PC-3 (cell line): ENCODE data around the gene ACAD11. TPM values are rescaled to one million over a fixed set of nuclear protein-coding genes. Genes with fewer than 3 reads are reported as not detected.

Experiments
- ATAC-seq: fragments of 200-7000 bp; cut with Tn5 transposase; 2 replicates; pipeline ENCODE4 v1.9.1; 2020; ENCODE audit warnings: mild to moderate bottlenecking, moderate library complexity
- BruUV-seq: library from RNA; stranded (reverse); fragments of 400-500 nt; replicated peaks from 2 replicates; lab custom pipeline; 2021; lab: Mats Ljungman, UMichigan
- CTCF ChIA-PET: fragments of 300-600 bp; sonication (Branson Sonifier 250); formaldehyde crosslinking; loops from one replicate; lab custom pipeline; 2022; ENCODE audit warnings: antibody characterized with exemption; lab: Charles Lee
- POLR2A ChIA-PET: fragments of 300-600 bp; sonication (Branson Sonifier 250); formaldehyde crosslinking; loops from one replicate; lab custom pipeline; 2022; ENCODE audit warnings: antibody characterized with exemption; ENCODE audit not compliant: unreplicated experiment; lab: Charles Lee
- DNase-seq: peaks from one replicate; pipeline ENCODE4 v3.0.0-alpha.2; 2015
- H2AFZ ChIP-seq: fragments of 300-600 bp; sonication (generic); 2 replicates; pipeline ENCODE4 v1.6.0; 2016; ENCODE audit warnings: antibody characterized with exemption, low read length
- H3F3A ChIP-seq: fragments of 300-600 bp; sonication (generic); one replicate; pipeline ENCODE4 v1.6.0; 2017; ENCODE audit warnings: antibody characterized with exemption, low read length, control low read depth, mild to moderate bottlenecking; ENCODE audit not compliant: unreplicated experiment
- H3K27ac ChIP-seq: fragments of 300-600 bp; sonication (generic); 2 replicates; pipeline ENCODE4 v1.5.1; 2016; ENCODE audit warnings: mild to moderate bottlenecking, low read length
- H3K27me3 ChIP-seq: fragments of 300-600 bp; sonication (generic); 2 replicates; pipeline ENCODE4 v1.6.1; 2016; ENCODE audit warnings: low read length, mixed read lengths
- H3K36me3 ChIP-seq: fragments of 300-600 bp; sonication (generic); 2 replicates; pipeline ENCODE4 v1.6.1; 2016; ENCODE audit warnings: low read depth, mixed run types, low read length, mixed read lengths
- H3K4me1 ChIP-seq: fragments of 300-600 bp; sonication (generic); 2 replicates; pipeline ENCODE4 v1.5.1; 2016; ENCODE audit warnings: low read length; ENCODE audit not compliant: insufficient read depth
- H3K4me2 ChIP-seq: fragments of 300-600 bp; sonication (generic); 2 replicates; pipeline ENCODE4 v1.6.0; 2016; ENCODE audit warnings: low read length
- H3K4me3 ChIP-seq: fragments of 300-600 bp; sonication (generic); 2 replicates; pipeline ENCODE4 v1.5.1; 2016; ENCODE audit warnings: mild to moderate bottlenecking, low read length, mixed read lengths
- H3K79me2 ChIP-seq: fragments of 300-600 bp; sonication (generic); 2 replicates; pipeline ENCODE4 v1.6.1; 2017; ENCODE audit warnings: low read length, mixed read lengths
- H3K9ac ChIP-seq: fragments of 300-600 bp; sonication (generic); 2 replicates; pipeline ENCODE4 v1.6.0; 2016; ENCODE audit warnings: mild to moderate bottlenecking, low read length
- H3K9me2 ChIP-seq: fragments of 300-600 bp; sonication (generic); replicated peaks from 2 replicates; pipeline ENCODE4 v1.6.1; 2016; ENCODE audit warnings: mixed run types, low read length, mixed read lengths
- H3K9me3 ChIP-seq: fragments of 300-600 bp; sonication (generic); 2 replicates; pipeline ENCODE4 v1.6.1; 2016; ENCODE audit warnings: low read length, mixed read lengths
- H4K20me1 ChIP-seq: fragments of 300-600 bp; sonication (generic); 2 replicates; pipeline ENCODE4 v1.6.1; 2016; ENCODE audit warnings: low read length, mixed read lengths
- EZH2 ChIP-seq: fragments of 300-600 bp; sonication (generic); IDR thresholded peaks from one replicate; pipeline ENCODE4 v1.6.1; 2017; ENCODE audit warnings: antibody characterized with exemption, mild to moderate bottlenecking, low read length; ENCODE audit not compliant: unreplicated experiment
- EZH2phosphoT487 ChIP-seq: fragments of 300-600 bp; sonication (generic); IDR thresholded peaks from 2 replicates; pipeline ENCODE4 v1.6.1; 2018; ENCODE audit warnings: mild to moderate bottlenecking, antibody characterized with exemption, low read length, borderline replicate concordance
- intact Hi-C: fragments of 100-400 bp; cut with micrococcal nuclease; formaldehyde crosslinking; loops from 2 replicates; pipeline ENCODE4 v1.9.0; 2023
- total RNA-seq: library from RNA; depleted of rRNA; stranded (reverse); fragments of >200 nt; gene quantifications from 2 replicates; pipeline ENCODE4 v1.2.3, GENCODE V29; 2014
- TF ChIP-seq, protein P1 (sequence below): fragments of 300-600 bp; sonication (generic); conservative IDR thresholded peaks from 2 replicates; pipeline ENCODE4 v1.5.1; 2017; ENCODE audit warnings: antibody characterized with exemption, low read depth, mild to moderate bottlenecking, low read length

ACAD11 gene
- total RNA-seq, 1 experiment from 2014 or later: 4.7 TPM

GRCh38 chr3:132598181-132598580 lies 61.4 kb downstream of the ACAD11 start:
- Histone ChIP-seq H3K36me3 (no peaks in the 10 kb centered on the region), H3K4me3 (no peak overlapping the region), H3K4me2 (no peak overlapping the region), H2AFZ (no peak overlapping the region), H3K79me2 (no peaks in the 10 kb centered on the region), H3K9me2 (no peaks in the 10 kb centered on the region), H3K27ac (no peak overlapping the region), H3K9ac (no peak overlapping the region), H3K27me3 (no peaks in the 10 kb centered on the region), H4K20me1 (no peaks in the 10 kb centered on the region), H3K9me3 (no peaks in the 10 kb centered on the region), H3F3A (no peaks in the 10 kb centered on the region), H3K4me1 (peaks cover 16% of the 10 kb centered on the region)
- TF ChIP-seq, protein P1, sequence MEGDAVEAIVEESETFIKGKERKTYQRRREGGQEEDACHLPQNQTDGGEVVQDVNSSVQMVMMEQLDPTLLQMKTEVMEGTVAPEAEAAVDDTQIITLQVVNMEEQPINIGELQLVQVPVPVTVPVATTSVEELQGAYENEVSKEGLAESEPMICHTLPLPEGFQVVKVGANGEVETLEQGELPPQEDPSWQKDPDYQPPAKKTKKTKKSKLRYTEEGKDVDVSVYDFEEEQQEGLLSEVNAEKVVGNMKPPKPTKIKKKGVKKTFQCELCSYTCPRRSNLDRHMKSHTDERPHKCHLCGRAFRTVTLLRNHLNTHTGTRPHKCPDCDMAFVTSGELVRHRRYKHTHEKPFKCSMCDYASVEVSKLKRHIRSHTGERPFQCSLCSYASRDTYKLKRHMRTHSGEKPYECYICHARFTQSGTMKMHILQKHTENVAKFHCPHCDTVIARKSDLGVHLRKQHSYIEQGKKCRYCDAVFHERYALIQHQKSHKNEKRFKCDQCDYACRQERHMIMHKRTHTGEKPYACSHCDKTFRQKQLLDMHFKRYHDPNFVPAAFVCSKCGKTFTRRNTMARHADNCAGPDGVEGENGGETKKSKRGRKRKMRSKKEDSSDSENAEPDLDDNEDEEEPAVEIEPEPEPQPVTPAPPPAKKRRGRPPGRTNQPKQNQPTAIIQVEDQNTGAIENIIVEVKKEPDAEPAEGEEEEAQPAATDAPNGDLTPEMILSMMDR: no peak
- TF ChIP-seq EZH2phosphoT487 (no peak), EZH2 (no peak)
- BruUV-seq: no TSS peak
- no peak for DNase-seq
- POLR2A ChIA-PET: no interaction called here
- ATAC-seq: no peak
- CTCF ChIA-PET: no interaction called here
- intact Hi-C loops: no loop called here

DNA sequence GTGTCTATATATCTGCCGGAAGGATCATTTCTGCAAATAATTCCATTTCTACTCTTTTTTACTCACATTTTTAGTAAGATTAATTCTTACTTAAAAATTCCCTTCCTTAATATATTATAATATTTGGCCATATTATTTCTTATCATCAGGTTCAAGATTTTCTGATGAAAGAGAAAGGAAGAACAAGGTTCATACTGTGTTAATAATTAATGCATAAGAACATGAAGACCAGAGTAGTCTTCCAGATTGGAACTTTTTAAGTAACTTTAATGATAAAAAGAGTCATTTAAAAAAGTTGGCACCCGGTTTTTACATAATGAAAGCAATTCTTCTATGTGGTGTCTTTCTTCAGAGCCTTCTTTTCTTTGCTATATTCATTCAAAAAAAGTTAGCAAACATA lies 61.9 kb downstream of the ACAD11 start:
- H3K9me3 ChIP-seq: no peaks in the 10 kb centered on the region
- no peaks in the 10 kb centered on the region for H4K20me1 ChIP-seq
- no peaks in the 10 kb centered on the region for H3K9me2 ChIP-seq
- ATAC-seq (no peak), DNase-seq (no peak)
- H3K4me2 ChIP-seq: no peak overlapping the region
- H3K79me2 ChIP-seq: no peaks in the 10 kb centered on the region
- no peaks in the 10 kb centered on the region for H3K36me3 ChIP-seq
- ChIA-PET CTCF (no interaction called here), POLR2A (no interaction called here)
- H3K9ac ChIP-seq: no peak overlapping the region
- H3K4me1 ChIP-seq: peaks cover 17% of the 10 kb centered on the region
- no peaks in the 10 kb centered on the region for H3F3A ChIP-seq
- no peak overlapping the region for H3K4me3 ChIP-seq
- H3K27ac ChIP-seq: no peak overlapping the region
- H3K27me3 ChIP-seq: no peaks in the 10 kb centered on the region
- no peak overlapping the region for H2AFZ ChIP-seq
- intact Hi-C loops: no loop called here
- TF ChIP-seq EZH2 (no peak), EZH2phosphoT487 (no peak)
- TF ChIP-seq, protein P1: no peak
- no TSS peak for BruUV-seq

DNA sequence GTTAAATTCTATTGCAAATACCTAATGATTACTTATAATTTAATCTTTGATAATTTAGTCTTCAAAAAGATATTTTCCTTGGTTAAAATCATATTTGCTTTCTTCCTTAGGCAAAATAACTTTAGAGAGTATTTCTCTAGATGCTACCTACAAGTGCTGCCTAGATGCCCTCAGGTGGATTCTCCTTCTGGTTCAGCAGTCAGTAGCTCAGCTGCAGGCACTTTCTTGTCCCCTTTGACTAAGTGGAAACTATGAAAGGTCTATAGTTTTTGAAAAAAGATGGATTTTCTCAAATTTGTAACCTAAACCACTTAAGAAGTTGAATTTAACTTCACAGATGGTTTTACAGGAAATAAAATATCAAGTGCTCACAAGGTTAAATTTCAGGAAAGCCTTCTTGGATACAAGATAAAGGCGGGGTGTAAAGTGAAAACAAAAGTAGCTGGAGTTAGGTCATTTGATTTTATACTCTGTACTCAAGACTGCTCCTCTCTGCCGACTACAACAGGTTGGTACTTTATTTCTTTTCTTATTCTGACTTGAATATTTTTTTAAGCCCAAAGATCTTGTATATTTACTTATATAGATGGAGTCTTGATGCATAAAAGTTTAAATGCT lies 62.7 kb downstream of the ACAD11 start, which contains the start of gene ACKR4:
ACKR4 (plus strand) TSS at position 455 of the 618 bp plus-strand sequence. CDS start 3,128 bp downstream, outside the sequence.
- H3K4me1 ChIP-seq: peaks cover 17% of the 10 kb centered on the region
- no peaks in the 10 kb centered on the region for H3K9me2 ChIP-seq
- H3K9me3 ChIP-seq: no peaks in the 10 kb centered on the region
- no peaks in the 10 kb centered on the region for H3K79me2 ChIP-seq
- H3K4me3 ChIP-seq: no peak within 1 kb of the TSS
- ChIA-PET POLR2A (no interaction called here), CTCF (no interaction called here)
- BruUV-seq: no TSS peak
- no peak within 1 kb of the TSS for H2AFZ ChIP-seq
- no peak within 1 kb of the TSS for H3K27ac ChIP-seq
- H4K20me1 ChIP-seq: no peaks in the 10 kb centered on the region
- intact Hi-C loops: no loop called here
- DNase-seq (no peak), ATAC-seq (no peak)
- no peaks in the 10 kb centered on the region for H3K27me3 ChIP-seq
- H3K36me3 ChIP-seq: no peaks in the 10 kb centered on the region
- H3K9ac ChIP-seq: no peak within 1 kb of the TSS
- no peaks in the 10 kb centered on the region for H3F3A ChIP-seq
- TF ChIP-seq, protein P1: no peak
- TF ChIP-seq EZH2 (no peak), EZH2phosphoT487 (no peak)
- H3K4me2 ChIP-seq: no peak within 1 kb of the TSS
